GM18951 (cell line): ENCODE results near the gene FAF1.

ENCODE experiments used
- POLR2A ChIP-seq: IDR thresholded peaks from 4 replicates; pipeline ENCODE4 v1.6.1; 2011; ENCODE audit warnings: mild to moderate bottlenecking; ENCODE audit not compliant: insufficient read length, insufficient read depth; ENCODE audit errors: extremely low read depth
- in situ Hi-C: fragments of 300-500 bp; cut with MboI; formaldehyde crosslinking; loops from one replicate; pipeline ENCODE4 v1.12.0; 2022; ENCODE audit warnings: low sequenced_read_pairs, mixed read lengths, inconsistent platforms; ENCODE audit not compliant: unreplicated experiment

FAF1 gene

DNA sequence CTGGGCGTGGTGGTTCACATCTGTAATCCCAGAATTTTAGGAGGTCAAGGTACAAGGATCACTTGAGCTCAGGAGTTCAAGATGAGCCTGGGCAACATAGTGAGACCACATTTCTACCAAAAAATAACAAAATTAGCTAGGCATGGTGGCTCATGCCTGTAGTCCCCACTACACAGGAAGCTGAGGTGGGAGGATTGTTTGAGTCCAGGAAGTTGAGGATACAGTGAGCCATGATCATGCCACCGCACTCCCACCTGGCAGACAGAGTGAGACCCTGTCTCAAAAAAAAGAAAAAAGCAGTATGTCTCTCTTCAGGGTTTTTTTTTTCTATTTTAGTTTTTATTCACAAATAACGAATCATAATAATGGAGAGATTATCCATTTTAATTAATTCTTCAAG lies 303.1 kb downstream of the FAF1 start:
- in situ Hi-C loops, result no loop called here
- TF ChIP-seq POLR2A, result no peak

DNA sequence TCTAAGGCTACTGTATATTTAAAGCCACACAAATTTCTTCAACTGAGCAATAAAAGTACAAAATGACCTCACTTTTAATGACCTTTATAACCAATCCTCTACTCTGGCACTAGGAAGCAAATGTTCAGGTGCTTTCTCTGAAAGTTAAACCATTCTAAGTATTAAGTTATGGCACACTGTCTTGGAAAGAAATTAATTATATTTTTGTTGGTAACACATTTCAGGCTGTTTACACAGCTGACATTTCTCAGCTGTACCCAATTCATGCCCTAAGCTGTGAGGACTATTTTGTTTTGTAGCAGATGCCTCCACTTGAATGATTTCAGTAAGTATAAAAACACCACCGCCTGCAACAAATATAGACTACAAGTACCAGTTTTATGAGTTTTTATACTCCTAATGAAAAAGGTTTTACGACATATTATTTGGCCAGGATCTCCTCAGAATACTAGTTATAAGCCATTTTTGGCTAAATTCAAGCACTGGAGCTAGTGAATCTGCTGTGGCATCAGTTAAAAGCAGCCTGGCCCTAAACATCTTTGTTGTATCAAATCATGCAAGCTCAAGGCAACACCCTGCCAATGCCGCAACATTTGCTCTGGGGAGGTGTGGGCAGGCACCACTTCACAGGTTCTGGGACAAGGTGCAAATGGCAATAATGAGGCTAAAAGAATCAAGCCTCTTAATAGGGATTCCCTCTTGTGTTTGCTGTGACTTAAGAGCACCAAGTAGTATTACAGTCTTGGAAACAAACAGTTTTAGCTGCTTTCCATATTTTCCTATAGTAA lies 308.4 kb downstream of the FAF1 start:
- no peak for TF ChIP-seq POLR2A
- in situ Hi-C loops, result no loop called here

DNA sequence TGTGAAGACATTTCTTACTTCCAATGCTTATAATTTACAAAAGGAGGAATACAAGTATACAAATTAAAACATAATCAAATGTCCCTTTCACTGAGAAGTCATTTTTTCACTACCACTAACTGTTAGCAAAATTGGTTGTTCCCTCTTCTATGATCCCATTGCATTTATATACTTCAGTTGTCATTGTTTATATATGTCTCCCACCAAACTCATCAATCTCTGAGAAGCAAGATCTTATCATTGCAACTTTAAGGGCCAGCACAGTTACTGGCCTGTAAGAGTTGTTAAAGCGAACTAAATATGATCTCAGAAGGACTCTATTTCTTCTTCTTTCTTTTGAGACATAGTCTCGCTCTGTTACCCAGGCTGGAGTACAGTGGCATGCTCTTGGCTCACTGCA lies 313.5 kb downstream of the FAF1 start:
- in situ Hi-C loops, result no loop called here
- TF ChIP-seq POLR2A, result no peak

DNA sequence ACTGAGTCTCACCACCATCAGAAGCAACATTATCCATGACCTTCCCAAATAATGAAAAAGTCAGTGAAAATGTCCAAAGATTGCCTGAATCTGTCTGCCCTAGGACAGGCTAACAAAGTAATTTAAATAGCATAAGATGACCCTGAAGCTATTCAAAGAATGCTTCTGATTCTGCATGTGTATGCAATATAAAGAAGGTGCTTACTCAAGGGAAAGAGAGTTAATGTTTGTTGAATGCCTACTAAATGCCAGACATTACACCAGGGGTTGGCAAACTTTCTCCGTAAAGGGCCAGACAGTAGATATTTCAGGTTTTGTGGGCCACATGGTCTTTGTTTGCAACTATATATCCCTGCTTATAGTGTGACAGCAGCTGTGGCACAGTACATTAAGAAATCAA lies 314.9 kb downstream of the FAF1 start:
- in situ Hi-C loops, result no loop called here
- TF ChIP-seq POLR2A, result no peak

DNA sequence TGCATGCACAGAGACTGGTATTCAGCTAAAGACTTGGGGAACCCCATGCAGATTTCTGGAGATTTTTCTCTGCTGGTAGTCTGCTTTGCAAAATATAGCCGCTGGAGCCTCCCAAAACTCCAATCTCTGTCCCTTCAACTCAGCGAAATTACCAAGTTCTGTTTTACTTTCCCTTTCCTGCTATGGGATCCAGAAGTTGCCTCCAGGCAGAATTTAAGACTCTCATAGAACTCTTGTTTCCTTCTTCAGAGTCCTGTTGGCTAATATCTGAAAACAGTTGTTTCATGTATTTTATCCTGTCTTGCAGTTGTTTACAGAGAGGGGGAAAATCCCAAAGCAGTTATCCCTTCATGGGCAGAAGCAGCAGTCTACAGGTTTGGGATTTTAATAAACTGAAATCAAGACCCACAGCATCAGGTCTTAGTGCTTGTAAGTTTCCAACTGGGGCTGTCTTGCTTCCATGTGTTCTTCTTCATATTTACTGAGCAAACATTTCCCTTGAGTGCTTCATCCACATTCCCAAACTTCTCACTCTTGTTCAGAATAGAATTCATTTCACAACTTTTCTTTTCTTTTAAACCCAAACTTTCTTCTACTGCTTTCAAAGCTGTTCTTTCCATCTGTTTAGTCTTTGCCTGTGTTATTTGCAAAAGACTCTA lies 315.5 kb downstream of the FAF1 start:
- in situ Hi-C loops, result no loop called here
- TF ChIP-seq POLR2A, result no peak

DNA sequence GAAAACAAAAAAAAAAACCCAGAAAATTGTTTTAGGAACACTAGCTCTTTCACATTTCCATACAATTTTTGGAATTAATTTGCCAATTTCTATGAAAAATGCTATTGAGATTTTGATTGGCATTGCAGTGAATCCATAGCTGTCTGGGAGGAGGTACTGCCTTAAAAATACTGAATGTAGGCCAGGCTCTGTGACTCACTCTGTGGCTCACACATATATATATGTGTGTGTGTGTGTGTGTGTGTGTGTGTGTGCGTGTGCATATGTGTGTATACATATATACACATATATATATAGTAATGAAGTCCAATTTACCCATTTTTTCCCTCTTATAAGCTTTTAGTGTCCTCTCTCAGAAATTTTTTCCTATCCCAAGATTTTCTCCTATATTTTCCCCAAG lies 322.6 kb downstream of the FAF1 start:
- in situ Hi-C loops, result no loop called here
- TF ChIP-seq POLR2A, result no peak

DNA sequence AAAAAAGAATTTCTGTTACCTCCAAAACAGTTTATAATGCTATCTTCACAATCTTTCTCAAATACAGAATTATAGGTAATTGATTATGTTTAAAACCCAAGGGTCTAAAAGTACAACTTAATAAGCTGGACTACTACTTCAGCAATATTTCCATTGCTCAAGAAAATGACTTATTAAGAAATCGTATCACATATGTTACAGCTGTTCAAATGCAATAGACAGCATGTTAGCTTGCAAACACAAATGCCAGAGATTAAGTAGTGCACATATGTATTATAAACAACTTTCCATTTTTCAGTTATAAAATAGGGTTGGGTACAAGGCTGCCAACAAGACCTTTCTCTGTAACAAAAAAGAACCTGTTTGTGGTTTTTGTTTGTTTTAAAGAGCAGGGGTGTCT lies 325.8 kb downstream of the FAF1 start:
- in situ Hi-C loops, result no loop called here
- TF ChIP-seq POLR2A, result no peak

DNA sequence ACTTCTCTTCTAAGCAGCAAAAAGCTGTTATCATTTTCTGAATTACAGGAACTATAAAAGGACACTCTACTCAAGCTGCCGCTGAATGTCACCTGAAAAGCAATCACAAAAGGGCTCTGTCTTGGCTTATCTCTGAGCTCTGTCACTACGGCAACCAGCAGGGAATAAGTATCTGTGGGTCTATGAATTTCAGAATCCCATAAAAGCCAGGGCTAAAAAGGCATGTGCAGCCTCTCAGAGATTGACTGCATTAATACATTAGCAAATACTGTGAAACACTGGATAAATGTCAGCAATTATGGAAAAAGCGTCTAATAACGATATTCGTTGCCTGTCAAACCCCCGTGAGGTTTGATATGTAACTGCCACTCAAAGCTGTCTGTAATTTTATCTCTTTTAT lies 326.6 kb downstream of the FAF1 start:
- in situ Hi-C loops, result no loop called here
- TF ChIP-seq POLR2A, result no peak

DNA sequence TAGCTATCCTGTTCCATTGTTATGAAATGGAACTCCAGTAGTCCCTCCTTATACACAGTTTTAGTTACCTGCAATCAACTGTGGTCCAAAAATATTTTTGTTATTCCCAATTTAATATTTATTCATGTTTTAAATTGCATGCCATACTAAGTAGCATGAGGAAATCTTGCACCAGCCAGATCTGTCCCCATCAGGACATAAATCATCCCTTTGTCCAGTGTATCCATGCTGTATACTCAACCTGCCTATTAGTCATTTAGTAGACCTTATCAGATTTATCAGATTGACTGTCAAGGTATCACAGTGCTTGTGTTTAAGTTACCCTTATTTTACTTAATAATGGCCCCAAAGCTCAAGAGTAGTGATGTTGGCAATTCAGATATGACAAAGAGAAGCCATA lies 328.9 kb downstream of the FAF1 start:
- TF ChIP-seq POLR2A, result no peak
- in situ Hi-C loops, result no loop called here

DNA sequence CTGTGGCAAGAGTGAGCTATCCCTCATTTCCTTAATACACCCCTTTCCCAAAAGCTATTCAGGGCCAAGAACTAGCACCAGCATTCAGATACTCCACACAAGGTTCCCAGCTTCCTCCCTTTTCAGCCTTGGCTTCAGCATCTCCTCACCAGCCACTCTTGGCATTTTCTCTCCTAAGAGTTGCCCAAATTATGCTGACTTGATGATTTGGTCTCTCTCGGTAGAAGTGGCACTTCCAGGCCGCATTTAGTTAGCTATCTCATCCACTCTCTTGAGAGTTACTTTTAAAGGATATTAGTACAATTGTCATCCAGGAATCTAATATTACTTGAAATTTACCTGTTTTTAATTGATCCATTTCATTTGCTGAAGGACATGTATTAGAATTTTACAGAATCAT lies 337.8 kb downstream of the FAF1 start:
- in situ Hi-C loops, result no loop called here
- no peak for TF ChIP-seq POLR2A

DNA sequence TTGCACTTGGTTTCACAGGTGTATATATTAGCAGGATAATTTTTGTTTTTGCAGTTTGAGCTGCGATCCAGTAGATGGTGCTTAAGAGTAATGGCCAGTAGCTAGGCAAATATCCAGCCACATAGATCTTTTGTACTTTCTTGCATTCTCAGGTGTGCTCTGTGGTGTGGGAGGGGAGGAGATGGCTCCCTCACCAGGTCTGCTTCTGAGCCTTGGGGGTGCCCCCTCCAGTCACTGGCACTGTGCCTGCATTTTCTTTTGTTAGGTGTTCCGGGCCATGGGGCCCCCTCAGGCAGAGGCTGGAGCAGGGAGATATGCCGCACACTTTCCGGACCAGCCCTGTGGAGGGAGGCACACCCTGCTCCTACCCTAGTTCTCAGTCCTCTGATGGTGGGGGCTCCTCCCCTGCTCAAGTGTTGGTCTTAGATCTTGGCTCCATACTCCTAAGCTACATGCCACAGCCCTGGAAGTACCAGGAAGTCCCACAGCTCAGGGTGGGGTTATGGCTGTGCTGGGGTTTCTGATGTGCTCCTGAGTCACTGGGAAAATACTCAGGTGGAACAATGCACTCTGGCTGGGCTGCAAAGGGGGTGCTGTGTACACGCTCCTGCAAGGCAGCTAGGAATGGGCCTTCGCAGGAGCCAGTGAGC lies 339.3 kb downstream of the FAF1 start:
- in situ Hi-C loops, result no loop called here

DNA sequence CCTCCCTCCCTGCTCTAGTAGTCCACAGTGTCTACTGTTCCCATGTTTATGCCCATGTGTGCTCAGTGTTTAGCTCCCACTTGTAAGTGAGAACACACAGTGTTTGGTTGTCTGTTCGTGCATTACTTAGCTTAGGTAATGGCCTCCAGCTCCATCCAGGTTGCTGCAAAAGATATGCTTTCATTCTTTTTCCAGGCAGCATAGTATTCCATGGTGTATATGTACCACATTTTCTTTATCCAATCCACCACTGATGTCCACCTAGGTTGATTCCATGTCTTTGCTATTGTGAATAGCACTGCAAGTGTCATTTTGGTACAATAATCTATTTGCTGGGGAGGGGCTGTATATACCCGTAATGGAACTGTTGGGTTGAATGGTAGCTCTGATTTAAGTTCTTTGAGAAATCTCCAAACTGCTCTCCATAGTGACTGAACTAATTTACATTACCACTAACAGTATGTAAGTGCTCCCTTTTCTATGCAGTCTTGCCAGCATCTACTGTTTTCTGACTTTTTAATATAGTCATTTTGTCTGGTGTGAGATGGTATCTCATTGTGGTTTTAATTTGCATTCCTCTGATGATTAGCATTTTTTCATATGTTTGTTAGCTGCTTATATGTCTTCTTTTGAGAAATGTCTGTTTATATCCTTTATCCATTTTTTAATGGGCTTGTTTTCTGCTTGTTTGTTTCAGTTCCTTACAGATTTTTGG lies 344.9 kb downstream of the FAF1 start:
- in situ Hi-C loops, result loop anchor here (10.0 kb wide), 1 partner anchor 250 kb away; no protein-coding TSS in a partner anchor
- TF ChIP-seq POLR2A, result no peak

More for the DNA sequence above, 339.3 kb downstream of the FAF1 start:
- TF ChIP-seq POLR2A, result no peak

DNA sequence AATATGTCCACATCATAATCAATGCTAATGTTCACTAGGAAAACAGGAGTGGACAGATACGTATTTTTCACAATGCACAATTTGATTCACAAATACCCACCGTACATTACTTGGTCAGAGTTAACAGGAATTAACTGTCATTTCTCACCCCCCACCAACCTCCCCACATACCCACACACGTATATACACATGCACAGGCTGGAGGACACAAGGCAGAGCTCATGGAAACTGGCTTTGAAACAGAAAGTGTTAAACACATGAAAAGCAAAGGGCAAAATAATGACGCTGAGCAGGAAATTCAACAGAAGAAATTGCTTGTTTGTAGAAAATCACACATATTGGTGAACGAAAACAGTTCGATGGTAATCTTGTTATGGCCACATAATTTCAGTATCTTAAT lies 348.4 kb downstream of the FAF1 start:
- in situ Hi-C loops, result loop anchor here (10.0 kb wide), 1 partner anchor 247 kb away; no protein-coding TSS in a partner anchor
- TF ChIP-seq POLR2A, result no peak
